H1 (cell line): ENCODE measurements around the gene DKK2. TPM values are rescaled to one million over a fixed set of nuclear protein-coding genes. Genes with fewer than 3 reads are reported as not detected.

Source experiments
- CTCF ChIA-PET: fragments of 300-600 bp; sonication (Branson Sonifier 250); formaldehyde crosslinking; loops from one replicate; lab custom pipeline; 2021; ENCODE audit not compliant: partially characterized antibody; lab: Charles Lee
- POLR2A ChIA-PET: fragments of 300-600 bp; sonication (Branson Sonifier 250); formaldehyde crosslinking; loops from one replicate; lab custom pipeline; 2021; ENCODE audit warnings: inconsistent platforms; ENCODE audit not compliant: partially characterized antibody; lab: Charles Lee
- DNase-seq, 2 experiments: peaks; one replicate each; pipeline versions ENCODE4 v3.0.0 to v3.0.0-alpha.2; 2010 to 2022; ENCODE audit warnings: low spot score in 2 of 2, low read depth in 1 of 2, mixed read lengths in 1 of 2
- FAIRE-seq: peaks from 2 replicates; lab custom pipeline; 2011; peaks lifted over from hg19 to GRCh38; lab: Jason Lieb, UNC
- H2AFZ ChIP-seq: 2 replicates; pipeline ENCODE4 v1.8.1; 2012; ENCODE audit warnings: low read length, inconsistent platforms
- H2AK5ac ChIP-seq: 2 replicates; pipeline ENCODE4 v1.6.1; 2013; ENCODE audit warnings: low read depth, low read length
- H2BK120ac ChIP-seq: replicated peaks from 2 replicates; pipeline ENCODE3; 2013; ENCODE audit warnings: low read depth, low read length, inconsistent platforms
- H2BK12ac ChIP-seq: 2 replicates; pipeline ENCODE4 v1.6.1; 2013; ENCODE audit warnings: low read depth, low read length
- H2BK15ac ChIP-seq: 2 replicates; pipeline ENCODE4 v1.6.1; 2013; ENCODE audit warnings: low read length
- H2BK20ac ChIP-seq: 2 replicates; pipeline ENCODE4 v1.6.1; 2013; ENCODE audit warnings: low read length
- H2BK5ac ChIP-seq: 2 replicates; pipeline ENCODE4 v1.6.1; 2013; ENCODE audit warnings: low read depth, low read length
- H3K14ac ChIP-seq: 2 replicates; pipeline ENCODE4 v1.6.1; 2013; ENCODE audit warnings: inconsistent platforms; ENCODE audit not compliant: insufficient read length
- H3K18ac ChIP-seq: 2 replicates; pipeline ENCODE4 v1.6.1; 2013; ENCODE audit warnings: low read length; ENCODE audit errors: extremely low read depth
- H3K23ac ChIP-seq: 2 replicates; pipeline ENCODE4 v1.6.1; 2013; ENCODE audit warnings: inconsistent platforms; ENCODE audit not compliant: insufficient read length
- H3K23me2 ChIP-seq: 2 replicates; pipeline ENCODE4 v1.6.1; 2013; ENCODE audit warnings: low read depth, low read length
- H3K27ac ChIP-seq: 2 replicates; pipeline ENCODE4 v1.6.1; 2011; ENCODE audit warnings: low read depth, low read length, inconsistent platforms
- H3K27me3 ChIP-seq, 4 experiments: replicated peaks in 1 of 4; 1 replicate in 1 of 4; 2 replicates in 3 of 4; pipeline versions ENCODE4 v1.6.1 to v1.8.1; 2011 to 2013; ENCODE audit warnings: low read length in 3 of 4, mild to moderate bottlenecking in 3 of 4, inconsistent platforms in 2 of 4, mixed read lengths in 2 of 4, moderate library complexity in 1 of 4; ENCODE audit not compliant: control insufficient read depth in 3 of 4, insufficient read depth in 3 of 4; ENCODE audit errors: extremely low read depth in 1 of 4
- H3K36me3 ChIP-seq, 4 experiments: 2 replicates each; pipeline versions ENCODE4 v1.6.1 to v1.8.1; 2011 to 2013; ENCODE audit warnings: mild to moderate bottlenecking in 4 of 4, low read length in 3 of 4, moderate library complexity in 2 of 4, control low read depth in 1 of 4, inconsistent platforms in 1 of 4; ENCODE audit not compliant: insufficient read depth in 4 of 4, control insufficient read depth in 2 of 4
- H3K4ac ChIP-seq: replicated peaks from 2 replicates; pipeline ENCODE3; 2013; ENCODE audit warnings: low read length, low read depth, mixed read lengths, inconsistent platforms; ENCODE audit not compliant: insufficient read length
- H3K4me1 ChIP-seq, 4 experiments: replicated peaks in 1 of 4; 1 replicate in 1 of 4; 2 replicates in 3 of 4; pipeline versions ENCODE4 v1.6.1 to v1.8.1; 2011 to 2013; ENCODE audit warnings: low read length in 3 of 4, inconsistent platforms in 2 of 4, mixed read lengths in 1 of 4; ENCODE audit not compliant: insufficient read depth in 4 of 4, control insufficient read depth in 3 of 4
- H3K4me2 ChIP-seq, 2 experiments: 2 replicates each; pipeline versions ENCODE4 v1.6.1 to v1.8.1; 2011 to 2013; ENCODE audit warnings: low read depth in 2 of 2, low read length in 2 of 2, control low read depth in 1 of 2, inconsistent platforms in 1 of 2, mild to moderate bottlenecking in 1 of 2; ENCODE audit not compliant: insufficient read depth in 1 of 2
- H3K4me3 ChIP-seq, 4 experiments: fragments of 200-600, 300-600 bp in 1 of 4; sonication (generic), shearing (Covaris generic), sonication (Bioruptor Twin) in 1 of 4; 2 replicates each; pipeline versions ENCODE4 v1.5.1 to v1.8.1; 2011 to 2016; ENCODE audit warnings: low read length in 4 of 4, low read depth in 3 of 4, control low read depth in 2 of 4, inconsistent platforms in 2 of 4, mild to moderate bottlenecking in 2 of 4, mixed read lengths in 1 of 4, moderate library complexity in 1 of 4; ENCODE audit not compliant: insufficient read depth in 2 of 4; ENCODE audit errors: extremely low read depth in 1 of 4
- H3K56ac ChIP-seq: replicated peaks from 2 replicates; pipeline ENCODE3; 2013; ENCODE audit warnings: low read depth, mild to moderate bottlenecking, mixed read lengths, low read length, inconsistent platforms; ENCODE audit not compliant: insufficient read length
- H3K79me1 ChIP-seq: 2 replicates; pipeline ENCODE4 v1.6.1; 2013; ENCODE audit warnings: low read depth, low read length, control low read depth
- H3K79me2 ChIP-seq, 2 experiments: 2 replicates each; pipeline versions ENCODE4 v1.6.1 to v1.8.1; 2012 to 2013; ENCODE audit warnings: low read length in 2 of 2, mild to moderate bottlenecking in 2 of 2, inconsistent platforms in 1 of 2; ENCODE audit not compliant: insufficient read depth in 2 of 2, control insufficient read depth in 1 of 2
- H3K9ac ChIP-seq, 4 experiments: replicated peaks in 1 of 4; 1 replicate in 1 of 4; 2 replicates in 3 of 4; pipeline versions ENCODE4 v1.6.1 to v1.8.1; 2011 to 2013; ENCODE audit warnings: low read depth in 3 of 4, low read length in 3 of 4, control low read depth in 2 of 4, mild to moderate bottlenecking in 2 of 4, moderate library complexity in 2 of 4, inconsistent platforms in 1 of 4; ENCODE audit errors: extremely low read depth in 1 of 4
- H3K9me3 ChIP-seq, 2 experiments: 2 replicates each; pipeline versions ENCODE4 v1.6.1 to v1.8.1; 2012 to 2013; ENCODE audit warnings: mild to moderate bottlenecking in 2 of 2, moderate library complexity in 2 of 2, control low read depth in 1 of 2, inconsistent platforms in 1 of 2, low read depth in 1 of 2, low read length in 1 of 2, mixed read lengths in 1 of 2; ENCODE audit not compliant: insufficient read depth in 2 of 2
- H4K20me1 ChIP-seq, 2 experiments: replicated peaks in 1 of 2; 2 replicates each; pipeline versions ENCODE3 to v1.8.1; 2011 to 2013; ENCODE audit warnings: inconsistent platforms in 2 of 2, low read length in 2 of 2, mild to moderate bottlenecking in 1 of 2; ENCODE audit not compliant: insufficient read depth in 2 of 2, control insufficient read depth in 1 of 2
- H4K5ac ChIP-seq: 2 replicates; pipeline ENCODE4 v1.6.1; 2013; ENCODE audit warnings: low read length, low read depth, mixed read lengths, inconsistent platforms; ENCODE audit not compliant: insufficient read length
- H4K8ac ChIP-seq: 2 replicates; pipeline ENCODE4 v1.8.0; 2013; ENCODE audit warnings: mild to moderate bottlenecking, moderate library complexity, low read length, inconsistent platforms; ENCODE audit not compliant: insufficient read depth; ENCODE audit errors: extremely low read depth
- H4K91ac ChIP-seq: replicated peaks from 2 replicates; pipeline ENCODE3; 2013; ENCODE audit warnings: low read length, mixed read lengths, inconsistent platforms; ENCODE audit not compliant: insufficient read length
- polyA plus RNA-seq, 7 experiments: library from polyadenylated mRNA; depleted of rRNA in 3 of 7; stranded (reverse) in 5 of 7; unstranded in 2 of 7; fragments of >200 nt in 5 of 7; fragments of 200-250 nt in 2 of 7; gene quantifications; 1 replicate in 5 of 7; 2 replicates in 1 of 7; 4 replicates in 1 of 7; pipeline versions ENCODE4 v1.2.1 to v1.2.3, GENCODE V29; 2011 to 2013; ENCODE audit warnings: missing spikeins in 2 of 7, mixed read lengths in 2 of 7
- total RNA-seq: library from RNA; stranded (reverse); fragmentation: NEBNext Ultra II Directional; extraction: Animal tissue kit (Norgen Biotek cat#: 25700); gene quantifications from 2 replicates; pipeline ENCODE4 v1.2.1, GENCODE V29; 2021
- TF ChIP-seq, protein P1 (sequence below): IDR thresholded peaks from 2 replicates; pipeline ENCODE4 v1.6.1; 2011; ENCODE audit warnings: low read length, improper control_type of control experiment

The DKK2 gene
- total and polyA plus RNA-seq, 2 of the 8 experiments (the other 6 are each of a cell fraction or from before 2014, with no cell fraction given), result 0.09 to 0.13 TPM

DNA sequence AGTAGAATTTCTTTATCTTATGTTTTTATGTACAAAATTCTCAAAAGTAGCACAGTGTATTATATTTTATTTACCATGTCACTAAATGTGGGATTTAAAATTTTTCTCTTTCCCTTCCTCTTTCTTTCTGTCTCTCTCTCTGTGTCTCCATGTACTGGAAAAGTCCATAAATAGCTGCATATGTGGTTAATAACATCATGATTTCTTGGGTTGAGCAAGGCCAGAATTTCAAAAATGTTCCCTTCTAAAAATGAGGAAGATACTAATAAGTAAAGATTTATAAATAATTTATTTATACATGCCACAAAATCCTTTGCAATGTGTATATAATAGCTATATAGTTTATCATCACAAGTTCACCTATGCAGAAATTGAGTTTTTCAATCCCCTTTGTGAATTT lies 29.1 kb upstream of the DKK2 start:
- H3K9ac ChIP-seq, result no peak overlapping the region
- H2AFZ ChIP-seq, result no peak overlapping the region
- no peak overlapping the region for H2BK5ac ChIP-seq
- POLR2A ChIA-PET, result no interaction called here
- no peak overlapping the region for H3K23ac ChIP-seq
- no peaks in the 10 kb centered on the region for H3K79me1 ChIP-seq
- TF ChIP-seq, protein P1, sequence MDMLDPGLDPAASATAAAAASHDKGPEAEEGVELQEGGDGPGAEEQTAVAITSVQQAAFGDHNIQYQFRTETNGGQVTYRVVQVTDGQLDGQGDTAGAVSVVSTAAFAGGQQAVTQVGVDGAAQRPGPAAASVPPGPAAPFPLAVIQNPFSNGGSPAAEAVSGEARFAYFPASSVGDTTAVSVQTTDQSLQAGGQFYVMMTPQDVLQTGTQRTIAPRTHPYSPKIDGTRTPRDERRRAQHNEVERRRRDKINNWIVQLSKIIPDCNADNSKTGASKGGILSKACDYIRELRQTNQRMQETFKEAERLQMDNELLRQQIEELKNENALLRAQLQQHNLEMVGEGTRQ, result no peak
- H4K8ac ChIP-seq, result no peak overlapping the region
- H3K18ac ChIP-seq, result no peak overlapping the region
- H3K9me3 ChIP-seq, result no peaks in the 10 kb centered on the region
- H2BK15ac ChIP-seq, result no peak overlapping the region
- H3K4me3 ChIP-seq, result no peak overlapping the region
- H3K4me1 ChIP-seq, result no peaks in the 10 kb centered on the region
- H4K91ac ChIP-seq, result no peak overlapping the region
- H2BK120ac ChIP-seq, result no peak overlapping the region
- no peaks in the 10 kb centered on the region for H3K23me2 ChIP-seq
- no peak overlapping the region for H2AK5ac ChIP-seq
- H2BK12ac ChIP-seq, result no peak overlapping the region
- H3K4me2 ChIP-seq, result no peak overlapping the region
- no peak overlapping the region for H3K4ac ChIP-seq
- FAIRE-seq (no peak), DNase-seq (no peak)
- CTCF ChIA-PET, result interaction anchor here (0.9 to 1.3 kb wide), 2 partner anchors 11 to 116 kb away, joined by 3 to 4 read pairs; no protein-coding TSS in a partner anchor
- no peak overlapping the region for H3K14ac ChIP-seq
- H3K36me3 ChIP-seq, result no peaks in the 10 kb centered on the region
- no peaks in the 10 kb centered on the region for H3K27me3 ChIP-seq
- no peak overlapping the region for H2BK20ac ChIP-seq
- H4K5ac ChIP-seq, result no peak overlapping the region
- no peaks in the 10 kb centered on the region for H4K20me1 ChIP-seq
- no peaks in the 10 kb centered on the region for H3K79me2 ChIP-seq
- no peak overlapping the region for H3K56ac ChIP-seq
- H3K27ac ChIP-seq, result no peak overlapping the region
